OCI-LY7 (cell line): Measurements from ENCODE around the gene BICDL2.

Experiments
- EZH2phosphoT487 ChIP-seq: fragments of 200-600 bp; sonication (generic); IDR thresholded peaks from 2 replicates; pipeline ENCODE4 v1.6.1; 2018; ENCODE audit warnings: low read depth, borderline replicate concordance, mild to moderate bottlenecking, mixed run types, antibody characterized with exemption, low read length, moderate library complexity, mixed read lengths
- TF ChIP-seq, protein P1 (sequence below): fragments of 200-600 bp; sonication (generic); conservative IDR thresholded peaks from 2 replicates; pipeline ENCODE4 v1.5.1; 2014; ENCODE audit warnings: mild to moderate bottlenecking, antibody characterized with exemption, low read length, moderate library complexity, mixed read lengths

DNA sequence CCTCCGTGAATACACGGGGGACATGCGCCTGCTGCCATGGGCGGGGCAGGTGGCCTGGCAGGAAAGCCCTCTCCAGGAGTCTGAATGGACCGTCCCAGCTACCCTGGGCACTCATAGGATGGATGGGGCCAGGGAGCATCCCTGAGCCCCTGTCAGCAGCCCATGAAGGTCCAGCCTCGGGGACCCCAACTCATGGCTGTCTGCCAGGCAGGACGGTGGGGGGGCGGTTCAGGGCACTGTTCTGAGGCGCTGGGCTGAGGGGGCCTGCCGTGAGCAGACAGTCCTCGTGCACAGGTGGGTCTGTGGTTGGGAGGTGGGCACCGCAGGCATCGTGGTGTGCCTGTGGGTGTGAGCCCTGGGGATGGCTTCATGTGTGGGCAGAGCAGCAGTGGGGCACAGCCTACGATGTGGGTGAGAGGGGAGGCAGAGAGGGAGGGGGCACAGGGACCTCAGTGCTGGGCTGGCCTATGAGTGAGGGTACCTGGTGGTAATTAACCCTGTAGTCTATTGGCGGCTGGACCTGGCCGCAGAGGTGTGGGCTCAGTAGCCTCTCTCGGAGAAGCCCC, 50.0 kb downstream of the BICDL2 start:
- TF ChIP-seq, protein P1, sequence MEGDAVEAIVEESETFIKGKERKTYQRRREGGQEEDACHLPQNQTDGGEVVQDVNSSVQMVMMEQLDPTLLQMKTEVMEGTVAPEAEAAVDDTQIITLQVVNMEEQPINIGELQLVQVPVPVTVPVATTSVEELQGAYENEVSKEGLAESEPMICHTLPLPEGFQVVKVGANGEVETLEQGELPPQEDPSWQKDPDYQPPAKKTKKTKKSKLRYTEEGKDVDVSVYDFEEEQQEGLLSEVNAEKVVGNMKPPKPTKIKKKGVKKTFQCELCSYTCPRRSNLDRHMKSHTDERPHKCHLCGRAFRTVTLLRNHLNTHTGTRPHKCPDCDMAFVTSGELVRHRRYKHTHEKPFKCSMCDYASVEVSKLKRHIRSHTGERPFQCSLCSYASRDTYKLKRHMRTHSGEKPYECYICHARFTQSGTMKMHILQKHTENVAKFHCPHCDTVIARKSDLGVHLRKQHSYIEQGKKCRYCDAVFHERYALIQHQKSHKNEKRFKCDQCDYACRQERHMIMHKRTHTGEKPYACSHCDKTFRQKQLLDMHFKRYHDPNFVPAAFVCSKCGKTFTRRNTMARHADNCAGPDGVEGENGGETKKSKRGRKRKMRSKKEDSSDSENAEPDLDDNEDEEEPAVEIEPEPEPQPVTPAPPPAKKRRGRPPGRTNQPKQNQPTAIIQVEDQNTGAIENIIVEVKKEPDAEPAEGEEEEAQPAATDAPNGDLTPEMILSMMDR, result no peak
- TF ChIP-seq EZH2phosphoT487, result no peak
